Measurements from ENCODE around the gene STPG2. TPM values are rescaled to one million over a fixed set of nuclear protein-coding genes. Genes with fewer than 3 reads are reported as not detected.

Gene STPG2
- total RNA-seq, 6 donors from 2014 or later = 0.30 to 5.2 (median 0.49) TPM; not detected in 1

GRCh38 chr4:97720869-97721432, 422.3 kb downstream of the STPG2 start:
- Histone ChIP-seq H3K27me3 (no peaks in the 10 kb centered on the region), H3K4me1 (no peaks in the 10 kb centered on the region), H3K9me3 (no peaks in the 10 kb centered on the region), H3K36me3 (no peaks in the 10 kb centered on the region), H3K27ac (no peak overlapping the region), H3K4me3 (no peak overlapping the region)
- TF ChIP-seq POLR2AphosphoS5 (IDR thresholded peaks at IDR 0.05) (no peak), EP300 (IDR thresholded peaks at IDR 0.05) (no peak), POLR2A (IDR thresholded peaks at IDR 0.05) (no peak)
- TF ChIP-seq, protein P1, sequence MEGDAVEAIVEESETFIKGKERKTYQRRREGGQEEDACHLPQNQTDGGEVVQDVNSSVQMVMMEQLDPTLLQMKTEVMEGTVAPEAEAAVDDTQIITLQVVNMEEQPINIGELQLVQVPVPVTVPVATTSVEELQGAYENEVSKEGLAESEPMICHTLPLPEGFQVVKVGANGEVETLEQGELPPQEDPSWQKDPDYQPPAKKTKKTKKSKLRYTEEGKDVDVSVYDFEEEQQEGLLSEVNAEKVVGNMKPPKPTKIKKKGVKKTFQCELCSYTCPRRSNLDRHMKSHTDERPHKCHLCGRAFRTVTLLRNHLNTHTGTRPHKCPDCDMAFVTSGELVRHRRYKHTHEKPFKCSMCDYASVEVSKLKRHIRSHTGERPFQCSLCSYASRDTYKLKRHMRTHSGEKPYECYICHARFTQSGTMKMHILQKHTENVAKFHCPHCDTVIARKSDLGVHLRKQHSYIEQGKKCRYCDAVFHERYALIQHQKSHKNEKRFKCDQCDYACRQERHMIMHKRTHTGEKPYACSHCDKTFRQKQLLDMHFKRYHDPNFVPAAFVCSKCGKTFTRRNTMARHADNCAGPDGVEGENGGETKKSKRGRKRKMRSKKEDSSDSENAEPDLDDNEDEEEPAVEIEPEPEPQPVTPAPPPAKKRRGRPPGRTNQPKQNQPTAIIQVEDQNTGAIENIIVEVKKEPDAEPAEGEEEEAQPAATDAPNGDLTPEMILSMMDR (IDR thresholded peaks at IDR 0.05) = no peak
- ATAC-seq (ENCODE audit: low FRiP score in 2 of 2) (no peak), DNase-seq (no peak)
- WGBS, 2 donors = 19 to 28% methylated on average over 4 of the region's 4 CpGs

- no peak overlapping the region for H3K27ac ChIP-seq
- no peaks in the 10 kb centered on the region for H3K36me3 ChIP-seq
- no peaks in the 10 kb centered on the region for H3K4me1 ChIP-seq
- ATAC-seq (ENCODE audit: low FRiP score in 2 of 2) (no peak), DNase-seq (no peak)
- no peaks in the 10 kb centered on the region for H3K27me3 ChIP-seq
- H3K4me3 ChIP-seq = no peak overlapping the region
- no peaks in the 10 kb centered on the region for H3K9me3 ChIP-seq
- WGBS, 2 donors = 72 to 77% methylated on average over 2 to 3 of the region's 3 CpGs
- TF ChIP-seq, protein P1 (IDR thresholded peaks at IDR 0.05) = no peak
- TF ChIP-seq POLR2A (IDR thresholded peaks at IDR 0.05) = no peak
- TF ChIP-seq EP300 (IDR thresholded peaks at IDR 0.05) = no peak
Observed at GRCh38 chr4:97691111-97691605, 452.1 kb downstream of the STPG2 start.

- ATAC-seq (ENCODE audit: low FRiP score in 2 of 2) (no peak), DNase-seq (no peak)
- H3K27me3 ChIP-seq = no peaks in the 10 kb centered on the region
- H3K4me1 ChIP-seq = no peaks in the 10 kb centered on the region
- TF ChIP-seq POLR2A (IDR thresholded peaks at IDR 0.05) (no peak), EP300 (IDR thresholded peaks at IDR 0.05) (no peak), POLR2AphosphoS5 (IDR thresholded peaks at IDR 0.05) (no peak)
- TF ChIP-seq, protein P1 (IDR thresholded peaks at IDR 0.05) = no peak
- WGBS, 2 donors = 48 to 54% methylated on average over 1 of the region's 1 CpG
- H3K36me3 ChIP-seq = no peaks in the 10 kb centered on the region
- H3K9me3 ChIP-seq = peaks cover 0 to 3% (median under 1%) of the 10 kb centered on the region in 4 donors
- no peak overlapping the region for H3K27ac ChIP-seq
- H3K4me3 ChIP-seq = no peak overlapping the region
Observed at GRCh38 chr4:97670703-97671269, 472.5 kb downstream of the STPG2 start.

DNA sequence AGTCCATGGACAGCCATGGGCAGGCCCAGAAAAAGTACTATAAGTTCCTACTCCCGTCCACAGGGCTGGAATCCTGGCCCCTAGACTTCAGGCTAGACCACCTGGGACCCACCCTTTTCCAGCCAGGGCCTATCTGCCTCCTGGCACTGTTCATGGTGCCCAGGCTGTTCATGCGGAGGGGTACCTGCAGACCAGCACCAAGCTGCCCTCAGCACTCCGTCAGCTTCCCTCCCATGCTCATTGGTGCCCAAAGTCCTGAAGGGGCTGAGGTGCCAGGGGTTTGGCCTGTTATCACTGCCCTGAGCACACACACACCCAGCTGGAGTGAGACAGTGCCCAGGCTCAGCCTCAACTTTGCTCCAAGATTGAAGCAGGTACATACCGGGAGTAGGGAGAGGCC, 477.7 kb downstream of the STPG2 start:
- Histone ChIP-seq H3K36me3 (no peaks in the 10 kb centered on the region), H3K4me1 (no peaks in the 10 kb centered on the region), H3K27ac (no peak overlapping the region), H3K4me3 (no peak overlapping the region), H3K9me3 (peaks cover 0 to 14% (median 4%) of the 10 kb centered on the region in 4 donors), H3K27me3 (no peaks in the 10 kb centered on the region)
- DNase-seq (no peak), ATAC-seq (ENCODE audit: low FRiP score in 2 of 2) (no peak)
- WGBS, 2 donors = 94% methylated on average over 3 of the region's 4 CpGs; no CpG with 5 or more reads in 1 of the 2 donors
- no peak for TF ChIP-seq POLR2A (IDR thresholded peaks at IDR 0.05)
- TF ChIP-seq, protein P1 (IDR thresholded peaks at IDR 0.05) = no peak
- TF ChIP-seq EP300 (IDR thresholded peaks at IDR 0.05) = no peak
- no peak for TF ChIP-seq POLR2AphosphoS5 (IDR thresholded peaks at IDR 0.05)

GRCh38 chr4:97664741-97665140, 478.5 kb downstream of the STPG2 start:
- peak; percentile 17 to 31 for DNase-seq
- ATAC-seq (ENCODE audit: low FRiP score in 2 of 2) = peak in 1 of 2 donors; percentile 37

More at GRCh38 chr4:97664741-97665140, 478.5 kb downstream of the STPG2 start:
- Histone ChIP-seq H3K4me3 (no peak overlapping the region), H3K4me1 (no peaks in the 10 kb centered on the region), H3K27me3 (no peaks in the 10 kb centered on the region), H3K36me3 (no peaks in the 10 kb centered on the region), H3K9me3 (peaks cover 0 to 14% (median 4%) of the 10 kb centered on the region in 4 donors), H3K27ac (no peak overlapping the region)
- TF ChIP-seq EP300 (IDR thresholded peaks at IDR 0.05) (no peak), POLR2A (IDR thresholded peaks at IDR 0.05) (no peak), POLR2AphosphoS5 (IDR thresholded peaks at IDR 0.05) (no peak)
- TF ChIP-seq, protein P1 (IDR thresholded peaks at IDR 0.05) = no peak
- WGBS, 2 donors = 85 to 90% methylated on average over 3 to 5 of the region's 5 CpGs
